ENCODE measurements around the gene RBMS3.
"Not testable (repeated sequence)": the region's sequence is repeated elsewhere in the genome, so short reads cannot be mapped to it uniquely, and the experiment has no call there.

Gene RBMS3

GRCh38 chr3:29385046-29385830 is 104.4 kb downstream of the RBMS3 start:
- no peak for DNase-seq (ENCODE audit: low read depth)

- DNase-seq (ENCODE audit: low read depth) = no peak
These were observed 108.5 kb downstream of the RBMS3 start for GRCh38 chr3:29389362-29389761.

GRCh38 chr3:29392625-29393388 is 111.9 kb downstream of the RBMS3 start:
- DNase-seq (ENCODE audit: low read depth) = no peak

- DNase-seq (ENCODE audit: low read depth) = not testable (repeated sequence)
These were observed 113.1 kb downstream of the RBMS3 start for GRCh38 chr3:29393946-29394345.

- no peak for DNase-seq (ENCODE audit: low read depth)
These were observed 116.5 kb downstream of the RBMS3 start for GRCh38 chr3:29397406-29397805.

GRCh38 chr3:29398787-29399186 is 117.9 kb downstream of the RBMS3 start:
- DNase-seq (ENCODE audit: low read depth) = no peak

GRCh38 chr3:29406291-29406832 is 125.5 kb downstream of the RBMS3 start:
- no peak for DNase-seq (ENCODE audit: low read depth)

GRCh38 chr3:29408676-29409075 is 127.8 kb downstream of the RBMS3 start:
- DNase-seq (ENCODE audit: low read depth) = no peak

- DNase-seq (ENCODE audit: low read depth) = no peak
These were observed 128.5 kb downstream of the RBMS3 start for GRCh38 chr3:29409409-29409808.

GRCh38 chr3:29410220-29410619 is 129.3 kb downstream of the RBMS3 start:
- DNase-seq (ENCODE audit: low read depth) = no peak

GRCh38 chr3:29410660-29411405 is 130.0 kb downstream of the RBMS3 start:
- no peak for DNase-seq (ENCODE audit: low read depth)

GRCh38 chr3:29412110-29412509 is 131.2 kb downstream of the RBMS3 start:
- DNase-seq (ENCODE audit: low read depth) = no peak

GRCh38 chr3:29414468-29415224 is 133.8 kb downstream of the RBMS3 start:
- DNase-seq (ENCODE audit: low read depth) = no peak

GRCh38 chr3:29415482-29416223 is 134.8 kb downstream of the RBMS3 start:
- no peak for DNase-seq (ENCODE audit: low read depth)

- DNase-seq (ENCODE audit: low read depth) = no peak
These were observed 135.6 kb downstream of the RBMS3 start for GRCh38 chr3:29416514-29416913.

GRCh38 chr3:29420106-29420505 is 139.2 kb downstream of the RBMS3 start:
- DNase-seq (ENCODE audit: low read depth) = no peak

- no peak for DNase-seq (ENCODE audit: low read depth)
These were observed 145.7 kb downstream of the RBMS3 start for GRCh38 chr3:29426302-29427226.

GRCh38 chr3:29427266-29428103 is 146.6 kb downstream of the RBMS3 start:
- no peak for DNase-seq (ENCODE audit: low read depth)
